Prostate gland (tissue), 2 donors: ENCODE measurements around the gene MYL1. TPM values are rescaled to one million over a fixed set of nuclear protein-coding genes. Genes with fewer than 3 reads are reported as not detected.

Source experiments
- DNase-seq: peaks from one replicate; pipeline ENCODE4 v3.0.0-alpha.2; 2019; ENCODE audit warnings: low spot score
- H3K27ac ChIP-seq, 2 donors: fragments of 200-600 bp; sonication (generic); 2 replicates each; pipeline ENCODE4 v1.5.1; 2017 to 2019
- H3K27me3 ChIP-seq: fragments of 200-600 bp; sonication (generic); replicated peaks from 2 replicates; pipeline ENCODE4 v1.5.1; 2019; ENCODE audit not compliant: insufficient read depth
- H3K36me3 ChIP-seq, 2 donors: fragments of 200-600 bp; sonication (generic); 1 replicate in 1 of 2; 2 replicates in 1 of 2; pipeline versions ENCODE4 v1.5.1 to v1.8.1; 2017 to 2019
- H3K4me1 ChIP-seq: fragments of 200-600 bp; sonication (generic); replicated peaks from 2 replicates; pipeline ENCODE4 v1.5.1; 2019
- H3K4me3 ChIP-seq, 2 donors: fragments of 200-600 bp; sonication (generic); 2 replicates each; pipeline ENCODE4 v1.5.1; 2017 to 2019
- H3K9me3 ChIP-seq: fragments of 200-600 bp; sonication (generic); 2 replicates; pipeline ENCODE4 v1.5.1; 2017
- CTCF ChIP-seq, 4 experiments: fragments of 200-600 bp in 2 of 4; fragments of 450-650 bp in 2 of 4; sonication (generic) in 2 of 4; IDR thresholded peaks; 1 replicate in 3 of 4; 2 replicates in 1 of 4; pipeline ENCODE4 v1.5.1; 2016 to 2019; ENCODE audit warnings: antibody characterized with exemption in 4 of 4, mild to moderate bottlenecking in 2 of 4, moderate library complexity in 2 of 4
- POLR2A ChIP-seq: fragments of 450-650 bp; IDR thresholded peaks from one replicate; pipeline ENCODE4 v1.6.1; 2016; ENCODE audit warnings: antibody characterized with exemption, mild to moderate bottlenecking
- POLR2AphosphoS5 ChIP-seq: sonication (generic); formaldehyde crosslinking; IDR thresholded peaks from one replicate; pipeline ENCODE4 v1.6.1; 2017; ENCODE audit warnings: antibody characterized with exemption
- WGBS: methylation state at CpG from one replicate; pipeline ENCODE4 v1.1.5; 2018; 5-methylcytosine and 5-hydroxymethylcytosine counted together
- intact Hi-C: fragments of 100-400 bp; cut with DNase I; formaldehyde crosslinking; loops from one replicate; pipeline ENCODE4 v1.14.2; 2022
- total RNA-seq, 2 donors: library from RNA; depleted of rRNA; stranded (reverse); fragments of >200 nt; gene quantifications; one replicate each; pipeline ENCODE4 v1.1.0, GENCODE V29; 2016

The MYL1 gene
- total RNA-seq, 2 donors from 2014 or later, result 21.9 TPM; not detected in 1

DNA sequence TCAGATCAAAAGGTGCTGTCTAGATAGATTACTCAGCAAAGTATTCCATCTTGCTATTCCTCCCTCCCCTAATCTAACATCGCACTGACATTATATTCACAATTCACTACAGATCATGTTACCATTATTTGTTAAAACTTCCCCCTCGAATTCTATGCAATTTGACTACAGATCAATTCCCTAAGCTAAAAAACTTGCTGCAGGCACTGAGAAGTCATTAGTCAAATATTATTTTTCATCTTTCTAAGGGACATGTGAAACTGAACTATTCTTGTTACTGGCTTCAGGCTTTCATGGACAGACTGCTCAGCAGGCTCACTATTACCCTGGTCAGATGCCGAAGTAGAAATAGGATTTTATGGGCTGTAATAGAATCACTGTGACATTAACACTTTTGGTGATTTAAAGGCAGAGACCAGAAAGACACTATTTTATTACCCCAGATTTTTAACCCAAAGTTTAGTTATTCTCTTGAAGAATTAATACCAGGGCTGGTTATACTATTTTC is 15.1 kb downstream of the MYL1 start:
- Histone ChIP-seq H3K27ac (no peak overlapping the region), H3K9me3 (no peaks in the 10 kb centered on the region), H3K4me3 (no peak overlapping the region), H3K27me3 (no peaks in the 10 kb centered on the region), H3K36me3 (no peaks in the 10 kb centered on the region), H3K4me1 (no peaks in the 10 kb centered on the region)
- DNase-seq, result no peak
- TF ChIP-seq POLR2AphosphoS5, result no peak
- no peak for TF ChIP-seq CTCF (IDR thresholded peaks at IDR 0.05)
- TF ChIP-seq POLR2A, result no peak
- WGBS, result 46% methylated on average over 3 of the region's 3 CpGs
- intact Hi-C loops, result no loop called here

DNA sequence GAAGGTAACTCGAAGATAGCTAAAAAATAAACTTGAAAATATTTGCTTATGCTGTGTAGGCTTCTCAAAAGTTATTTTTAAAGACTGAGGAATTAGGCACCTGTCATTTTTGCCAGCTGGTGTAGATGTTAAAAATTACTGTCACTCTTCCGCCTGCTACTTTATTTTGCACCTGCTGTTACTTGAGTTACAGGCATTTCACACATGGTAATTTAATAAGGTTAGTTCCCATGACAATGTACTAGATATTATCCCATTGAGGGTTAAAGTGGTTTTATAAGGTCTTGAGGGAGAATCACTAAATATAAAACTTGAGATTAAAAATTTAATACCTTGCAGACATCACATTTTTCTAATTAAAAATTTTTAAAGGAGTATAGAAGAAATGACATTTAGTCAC is 26.6 kb downstream of the MYL1 start:
- Histone ChIP-seq H3K27ac (no peak overlapping the region), H3K4me3 (no peak overlapping the region), H3K4me1 (no peaks in the 10 kb centered on the region), H3K27me3 (no peaks in the 10 kb centered on the region), H3K9me3 (no peaks in the 10 kb centered on the region), H3K36me3 (no peaks in the 10 kb centered on the region)
- intact Hi-C loops, result no loop called here
- WGBS, result 89% methylated on average over 2 of the region's 2 CpGs
- TF ChIP-seq POLR2A (no peak), CTCF (IDR thresholded peaks at IDR 0.05) (no peak), POLR2AphosphoS5 (no peak)
- DNase-seq, result no peak

DNA sequence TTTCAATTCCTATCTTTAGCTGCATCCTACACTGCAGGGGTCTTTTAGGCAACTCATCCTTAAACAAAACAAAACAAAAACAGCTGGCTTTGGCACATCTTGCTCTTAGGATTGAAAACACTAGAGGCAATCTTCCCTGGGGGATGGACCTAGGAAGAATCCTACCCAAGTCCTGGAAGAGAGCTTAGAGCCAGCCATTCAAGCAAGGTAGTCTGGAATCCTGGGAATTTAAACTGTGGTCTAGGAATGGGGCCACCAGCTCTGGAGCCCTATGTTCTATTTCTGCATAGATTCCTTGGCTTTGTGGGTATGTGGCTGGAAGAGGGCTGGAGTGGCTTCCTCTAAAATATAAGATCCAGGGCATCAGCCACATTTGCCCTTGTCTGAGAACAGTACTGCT is 27.7 kb downstream of the MYL1 start:
- intact Hi-C loops, result no loop called here
- TF ChIP-seq CTCF (IDR thresholded peaks at IDR 0.05), result no peak
- Histone ChIP-seq H3K4me3 (no peak overlapping the region), H3K27me3 (no peaks in the 10 kb centered on the region), H3K36me3 (no peaks in the 10 kb centered on the region), H3K4me1 (no peaks in the 10 kb centered on the region), H3K27ac (no peak overlapping the region), H3K9me3 (no peaks in the 10 kb centered on the region)
- DNase-seq, result no peak

DNA sequence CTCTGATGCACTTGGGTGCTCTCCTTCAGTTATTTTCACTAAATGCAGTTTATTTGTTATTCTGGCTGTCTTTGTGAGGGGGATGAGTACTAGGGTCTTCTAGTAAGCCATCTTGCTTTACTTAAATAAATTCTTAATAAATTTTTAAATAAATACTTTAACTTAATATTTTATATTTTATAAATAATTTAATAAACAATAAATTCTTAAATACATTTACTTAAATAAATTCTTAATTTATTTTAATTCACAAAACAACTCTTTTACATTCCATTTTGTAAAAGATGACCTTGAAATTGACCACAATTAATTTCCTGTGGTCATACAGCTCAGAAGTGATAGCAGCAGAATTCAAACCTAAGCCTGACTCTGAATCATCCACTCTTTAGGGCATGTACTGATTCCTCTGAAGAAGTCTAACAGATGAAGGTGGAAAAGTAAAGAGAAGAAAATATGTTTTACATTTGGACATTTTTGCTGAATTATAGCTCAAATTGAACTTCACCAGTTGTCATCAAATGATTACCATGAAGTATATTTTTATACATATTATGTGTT is 28.8 kb downstream of the MYL1 start:
- Histone ChIP-seq H3K4me1 (no peaks in the 10 kb centered on the region), H3K27me3 (no peaks in the 10 kb centered on the region), H3K4me3 (no peak overlapping the region), H3K9me3 (no peaks in the 10 kb centered on the region), H3K27ac (no peak overlapping the region), H3K36me3 (no peaks in the 10 kb centered on the region)
- intact Hi-C loops, result no loop called here
- DNase-seq, result no peak
- TF ChIP-seq POLR2AphosphoS5 (no peak), POLR2A (no peak), CTCF (IDR thresholded peaks at IDR 0.05) (no peak)

DNA sequence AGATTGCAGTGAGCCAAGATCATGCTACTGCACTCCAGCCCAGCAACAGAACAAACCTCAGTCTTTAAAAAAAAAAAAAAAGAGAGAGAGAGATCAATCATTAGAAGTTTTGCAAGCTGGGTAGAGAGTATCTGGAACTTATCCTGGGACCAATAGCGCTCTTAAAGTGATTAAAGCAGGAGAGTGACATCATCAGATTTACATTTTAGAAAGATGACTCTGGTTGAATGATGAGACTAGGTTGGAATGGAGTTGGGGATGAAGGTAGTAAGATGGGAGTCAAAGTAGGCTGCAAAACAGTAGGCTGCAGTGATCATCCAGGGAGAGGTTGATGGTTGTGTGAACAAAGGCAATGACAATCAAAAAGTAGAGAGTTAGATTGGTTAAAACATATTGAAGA is 37.8 kb downstream of the MYL1 start:
- no peaks in the 10 kb centered on the region for H3K4me1 ChIP-seq
- intact Hi-C loops, result no loop called here
- H3K9me3 ChIP-seq, result no peaks in the 10 kb centered on the region
- no peak overlapping the region for H3K27ac ChIP-seq
- 92% methylated on average over 1 of the region's 1 CpG for WGBS
- H3K36me3 ChIP-seq, result no peaks in the 10 kb centered on the region
- no peak overlapping the region for H3K4me3 ChIP-seq
- TF ChIP-seq POLR2A (no peak), POLR2AphosphoS5 (no peak), CTCF (IDR thresholded peaks at IDR 0.05) (no peak)
- DNase-seq, result no peak
- no peaks in the 10 kb centered on the region for H3K27me3 ChIP-seq
